ENCODE results near the gene SIK3. TPM values are rescaled to one million over a fixed set of nuclear protein-coding genes. Genes with fewer than 3 reads are reported as not detected.

The SIK3 gene
- total RNA-seq, 2 donors from 2014 or later: 37.2 to 43.5 TPM

DNA sequence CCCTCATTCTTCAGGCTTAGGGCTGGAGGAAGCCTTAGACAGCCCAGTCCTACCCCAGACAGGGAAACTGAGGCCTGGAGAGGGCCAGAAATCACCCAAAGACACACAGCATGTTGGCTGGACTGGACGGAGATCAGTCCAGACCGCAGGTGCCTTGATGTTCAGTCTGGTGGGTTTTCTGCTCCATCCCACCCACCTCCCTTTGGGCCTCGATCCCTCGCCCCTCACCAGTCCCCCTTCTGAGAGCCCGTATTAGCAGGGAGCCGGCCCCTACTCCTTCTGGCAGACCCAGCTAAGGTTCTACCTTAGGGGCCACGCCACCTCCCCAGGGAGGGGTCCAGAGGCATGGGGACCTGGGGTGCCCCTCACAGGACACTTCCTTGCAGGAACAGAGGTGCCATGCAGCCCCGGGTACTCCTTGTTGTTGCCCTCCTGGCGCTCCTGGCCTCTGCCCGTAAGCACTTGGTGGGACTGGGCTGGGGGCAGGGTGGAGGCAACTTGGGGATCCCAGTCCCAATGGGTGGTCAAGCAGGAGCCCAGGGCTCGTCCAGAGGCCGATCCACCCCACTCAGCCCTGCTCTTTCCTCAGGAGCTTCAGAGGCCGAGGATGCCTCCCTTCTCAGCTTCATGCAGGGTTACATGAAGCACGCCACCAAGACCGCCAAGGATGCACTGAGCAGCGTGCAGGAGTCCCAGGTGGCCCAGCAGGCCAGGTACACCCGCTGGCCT lies 267.9 kb downstream of the SIK3 start:
- Mint-ChIP-seq H3K27ac (no peak overlapping the region), H3K4me3 (no peak overlapping the region), H3K9me3 (peaks cover 11% of the 10 kb centered on the region), H3K4me1 (peaks cover 6% of the 10 kb centered on the region), H3K36me3 (ENCODE audit: low read depth) (peaks cover 2% of the 10 kb centered on the region), H3K27me3 (ENCODE audit: insufficient read depth) (peaks cover 13% of the 10 kb centered on the region)
- Histone ChIP-seq H3K27me3 (ENCODE audit: control insufficient read depth, insufficient read depth, low read length, poor library complexity, severe bottlenecking) (no peaks in the 10 kb centered on the region), H3K9ac (ENCODE audit: extremely low read depth, low read length, poor library complexity, severe bottlenecking) (no peak overlapping the region), H3K4me1 (ENCODE audit: control insufficient read depth, insufficient read depth, low read length) (peaks cover 10% of the 10 kb centered on the region), H3K4me3 (ENCODE audit: low read length) (no peak overlapping the region), H3K36me3 (ENCODE audit: control insufficient read depth, insufficient read depth, low read length) (no peaks in the 10 kb centered on the region), H3K27ac (ENCODE audit: low read depth, low read length) (no peak overlapping the region), H3K9me3 (ENCODE audit: control insufficient read depth, low read length) (no peaks in the 10 kb centered on the region)
- DNase-seq: no peak
- TF ChIP-seq, protein P1, sequence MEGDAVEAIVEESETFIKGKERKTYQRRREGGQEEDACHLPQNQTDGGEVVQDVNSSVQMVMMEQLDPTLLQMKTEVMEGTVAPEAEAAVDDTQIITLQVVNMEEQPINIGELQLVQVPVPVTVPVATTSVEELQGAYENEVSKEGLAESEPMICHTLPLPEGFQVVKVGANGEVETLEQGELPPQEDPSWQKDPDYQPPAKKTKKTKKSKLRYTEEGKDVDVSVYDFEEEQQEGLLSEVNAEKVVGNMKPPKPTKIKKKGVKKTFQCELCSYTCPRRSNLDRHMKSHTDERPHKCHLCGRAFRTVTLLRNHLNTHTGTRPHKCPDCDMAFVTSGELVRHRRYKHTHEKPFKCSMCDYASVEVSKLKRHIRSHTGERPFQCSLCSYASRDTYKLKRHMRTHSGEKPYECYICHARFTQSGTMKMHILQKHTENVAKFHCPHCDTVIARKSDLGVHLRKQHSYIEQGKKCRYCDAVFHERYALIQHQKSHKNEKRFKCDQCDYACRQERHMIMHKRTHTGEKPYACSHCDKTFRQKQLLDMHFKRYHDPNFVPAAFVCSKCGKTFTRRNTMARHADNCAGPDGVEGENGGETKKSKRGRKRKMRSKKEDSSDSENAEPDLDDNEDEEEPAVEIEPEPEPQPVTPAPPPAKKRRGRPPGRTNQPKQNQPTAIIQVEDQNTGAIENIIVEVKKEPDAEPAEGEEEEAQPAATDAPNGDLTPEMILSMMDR (conservative IDR thresholded peaks at IDR 0.05): no peak
- WGBS, 2 experiments (ENCODE audit: insufficient coverage in 1 of 2, insufficient read length in 1 of 2): 95 to 100% methylated on average over 4 to 17 of the region's 17 CpGs

DNA sequence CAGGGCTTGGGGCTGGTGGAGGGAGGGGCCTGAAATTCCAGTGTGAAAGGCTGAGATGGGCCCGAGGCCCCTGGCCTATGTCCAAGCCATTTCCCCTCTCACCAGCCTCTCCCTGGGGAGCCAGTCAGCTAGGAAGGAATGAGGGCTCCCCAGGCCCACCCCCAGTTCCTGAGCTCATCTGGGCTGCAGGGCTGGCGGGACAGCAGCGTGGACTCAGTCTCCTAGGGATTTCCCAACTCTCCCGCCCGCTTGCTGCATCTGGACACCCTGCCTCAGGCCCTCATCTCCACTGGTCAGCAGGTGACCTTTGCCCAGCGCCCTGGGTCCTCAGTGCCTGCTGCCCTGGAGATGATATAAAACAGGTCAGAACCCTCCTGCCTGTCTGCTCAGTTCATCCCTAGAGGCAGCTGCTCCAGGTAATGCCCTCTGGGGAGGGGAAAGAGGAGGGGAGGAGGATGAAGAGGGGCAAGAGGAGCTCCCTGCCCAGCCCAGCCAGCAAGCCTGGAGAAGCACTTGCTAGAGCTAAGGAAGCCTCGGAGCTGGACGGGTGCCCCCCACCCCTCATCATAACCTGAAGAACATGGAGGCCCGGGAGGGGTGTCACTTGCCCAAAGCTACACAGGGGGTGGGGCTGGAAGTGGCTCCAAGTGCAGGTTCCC lies 268.6 kb downstream of the SIK3 start, which contains the start of gene APOC3:
Gene APOC3 (plus strand): TSS at position 383 of the 659 bp plus-strand sequence. CDS start 676 bp downstream, outside the sequence.
- H3K36me3 Mint-ChIP-seq (ENCODE audit: low read depth): no peaks in the 10 kb centered on the region
- H3K36me3 ChIP-seq (ENCODE audit: control insufficient read depth, insufficient read depth, low read length): no peaks in the 10 kb centered on the region
- H3K9me3 ChIP-seq (ENCODE audit: control insufficient read depth, low read length): no peaks in the 10 kb centered on the region
- 91 to 93% methylated on average over 4 to 9 of the region's 9 CpGs for WGBS, 2 experiments (ENCODE audit: insufficient coverage in 1 of 2, insufficient read length in 1 of 2)
- no peaks in the 10 kb centered on the region for H3K27me3 ChIP-seq (ENCODE audit: control insufficient read depth, insufficient read depth, low read length, poor library complexity, severe bottlenecking)
- no peak within 1 kb of the TSS for H3K4me3 ChIP-seq (ENCODE audit: low read length)
- TF ChIP-seq, protein P1 (conservative IDR thresholded peaks at IDR 0.05): no peak
- no peak within 1 kb of the TSS for H3K4me3 Mint-ChIP-seq
- no peak within 1 kb of the TSS for H3K27ac ChIP-seq (ENCODE audit: low read depth, low read length)
- peaks cover 11% of the 10 kb centered on the region for H3K9me3 Mint-ChIP-seq
- no peak for DNase-seq
- no peak within 1 kb of the TSS for H3K9ac ChIP-seq (ENCODE audit: extremely low read depth, low read length, poor library complexity, severe bottlenecking)
- peaks cover 11% of the 10 kb centered on the region for H3K27me3 Mint-ChIP-seq (ENCODE audit: insufficient read depth)
- H3K27ac Mint-ChIP-seq: no peak within 1 kb of the TSS
- H3K4me1 ChIP-seq (ENCODE audit: control insufficient read depth, insufficient read depth, low read length): peaks cover 10% of the 10 kb centered on the region
- H3K4me1 Mint-ChIP-seq: peaks cover 2% of the 10 kb centered on the region

DNA sequence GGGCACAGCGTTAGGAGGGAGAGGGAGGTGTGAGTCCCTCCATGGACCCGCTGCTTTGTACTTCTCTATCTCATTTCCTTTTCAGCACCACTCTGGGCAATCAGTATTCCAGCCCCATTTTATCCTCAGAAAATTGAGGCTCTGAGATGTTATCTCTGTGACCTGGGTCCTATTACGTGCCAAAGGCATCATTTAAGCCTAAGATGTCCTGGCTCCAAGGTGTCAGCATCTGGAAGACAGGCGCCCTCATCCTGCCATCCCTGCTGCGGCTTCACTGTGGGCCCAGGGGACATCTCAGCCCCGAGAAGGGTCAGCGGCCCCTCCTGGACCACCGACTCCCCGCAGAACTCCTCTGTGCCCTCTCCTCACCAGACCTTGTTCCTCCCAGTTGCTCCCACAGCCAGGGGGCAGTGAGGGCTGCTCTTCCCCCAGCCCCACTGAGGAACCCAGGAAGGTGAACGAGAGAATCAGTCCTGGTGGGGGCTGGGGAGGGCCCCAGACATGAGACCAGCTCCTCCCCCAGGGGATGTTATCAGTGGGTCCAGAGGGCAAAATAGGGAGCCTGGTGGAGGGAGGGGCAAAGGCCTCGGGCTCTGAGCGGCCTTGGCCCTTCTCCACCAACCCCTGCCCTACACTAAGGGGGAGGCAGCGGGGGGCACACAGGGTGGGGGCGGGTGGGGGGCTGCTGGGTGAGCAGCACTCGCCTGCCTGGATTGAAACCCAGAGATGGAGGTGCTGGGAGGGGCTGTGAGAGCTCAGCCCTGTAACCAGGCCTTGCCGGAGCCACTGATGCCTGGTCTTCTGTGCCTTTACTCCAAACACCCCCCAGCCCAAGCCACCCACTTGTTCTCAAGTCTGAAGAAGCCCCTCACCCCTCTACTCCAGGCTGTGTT lies 269.4 kb downstream of the SIK3 start:
- H3K4me1 ChIP-seq (ENCODE audit: control insufficient read depth, insufficient read depth, low read length): peaks cover 10% of the 10 kb centered on the region
- 76 to 85% methylated on average over 7 to 12 of the region's 16 CpGs for WGBS, 2 experiments (ENCODE audit: insufficient coverage in 1 of 2, insufficient read length in 1 of 2)
- no peak overlapping the region for H3K27ac Mint-ChIP-seq
- peaks cover 11% of the 10 kb centered on the region for H3K9me3 Mint-ChIP-seq
- no peak overlapping the region for H3K4me3 Mint-ChIP-seq
- no peak for DNase-seq
- no peak overlapping the region for H3K9ac ChIP-seq (ENCODE audit: extremely low read depth, low read length, poor library complexity, severe bottlenecking)
- TF ChIP-seq, protein P1 (conservative IDR thresholded peaks at IDR 0.05): peak; percentile 45
- peaks cover 3% of the 10 kb centered on the region for H3K4me1 Mint-ChIP-seq
- no peaks in the 10 kb centered on the region for H3K27me3 ChIP-seq (ENCODE audit: control insufficient read depth, insufficient read depth, low read length, poor library complexity, severe bottlenecking)
- H3K4me3 ChIP-seq (ENCODE audit: low read length): no peak overlapping the region
- H3K9me3 ChIP-seq (ENCODE audit: control insufficient read depth, low read length): no peaks in the 10 kb centered on the region
- no peaks in the 10 kb centered on the region for H3K36me3 ChIP-seq (ENCODE audit: control insufficient read depth, insufficient read depth, low read length)
- no peak overlapping the region for H3K27ac ChIP-seq (ENCODE audit: low read depth, low read length)
- H3K36me3 Mint-ChIP-seq (ENCODE audit: low read depth): no peaks in the 10 kb centered on the region
- peaks cover 7% of the 10 kb centered on the region for H3K27me3 Mint-ChIP-seq (ENCODE audit: insufficient read depth)
